ENCODE measurements around the gene TTLL11. TPM values are rescaled to one million over a fixed set of nuclear protein-coding genes. Genes with fewer than 3 reads are reported as not detected.

TTLL11 gene
- total RNA-seq, 1 experiment from 2014 or later: 1.5 TPM

- Mint-ChIP-seq H3K36me3 (ENCODE audit: insufficient read depth in 1 of 3, low read depth in 3 of 3) (no peaks in the 10 kb centered on the region), H3K27ac (no peak overlapping the region), H3K27me3 (ENCODE audit: low read depth) (peaks cover 50% of the 10 kb centered on the region), H3K4me3 (no peak overlapping the region), H3K9me3 (no peaks in the 10 kb centered on the region), H3K4me1 (peaks cover 11 to 18% of the 10 kb centered on the region in 2 experiments)
- DNase-seq: no peak
- Histone ChIP-seq H2BK5ac (ENCODE audit: insufficient read length, low read length) (no peak overlapping the region), H2AFZ (ENCODE audit: low read length) (no peak overlapping the region), H2BK120ac (ENCODE audit: low read depth, low read length, poor library complexity, severe bottlenecking) (no peak overlapping the region), H3K79me2 (ENCODE audit: insufficient read depth, low read length) (no peaks in the 10 kb centered on the region), H3K9ac (ENCODE audit: extremely low read depth, insufficient read length, low read length) (no peak overlapping the region), H4K5ac (ENCODE audit: insufficient read length, low read depth, low read length) (no peak overlapping the region), H4K91ac (ENCODE audit: insufficient read length, low read depth, low read length) (no peak overlapping the region), H3K79me1 (ENCODE audit: insufficient read depth, low read depth, low read length, poor library complexity, severe bottlenecking) (no peaks in the 10 kb centered on the region), H2BK20ac (ENCODE audit: low read depth, low read length, poor library complexity, severe bottlenecking) (no peak overlapping the region), H3T11ph (ENCODE audit: low read length) (no peak overlapping the region), H3K23ac (ENCODE audit: insufficient read length, low read depth, low read length) (no peak overlapping the region), H2AK5ac (ENCODE audit: insufficient read length, low read length) (no peak overlapping the region), H4K20me1 (ENCODE audit: control insufficient read depth, insufficient read depth, insufficient read length) (no peaks in the 10 kb centered on the region), H2BK12ac (ENCODE audit: insufficient read length, low read depth, low read length) (no peak overlapping the region), H3K18ac (ENCODE audit: insufficient read length, low read depth, low read length) (no peak overlapping the region), H3K27ac (ENCODE audit: insufficient read length, low read depth, low read length) (no peak overlapping the region), H3K4me2 (ENCODE audit: insufficient read depth, insufficient read length, low read length) (no peak overlapping the region), H3K27me3 (ENCODE audit: insufficient read depth, low read length) (no peaks in the 10 kb centered on the region), H4K8ac (replicated peaks; ENCODE audit: insufficient read length, low read depth, low read length) (no peak overlapping the region), H3K4me1 (ENCODE audit: insufficient read depth, low read length) (peaks cover 8% of the 10 kb centered on the region), H3K23me2 (ENCODE audit: insufficient read length, low read depth, low read length, poor library complexity, severe bottlenecking) (no peaks in the 10 kb centered on the region), H3K9me3 (ENCODE audit: control insufficient read depth, low read depth, low read length) (no peaks in the 10 kb centered on the region), H3K56ac (ENCODE audit: insufficient read length, low read depth, low read length) (no peak overlapping the region), H2BK15ac (ENCODE audit: low read depth, low read length) (no peak overlapping the region), H3K14ac (ENCODE audit: insufficient read depth, low read length) (no peak overlapping the region), H3K4ac (ENCODE audit: low read depth, low read length) (no peak overlapping the region)
- no CpG with 5 or more reads among the region's 7 CpGs for WGBS (ENCODE audit: extremely low coverage, insufficient read length, low lambda C conversion rate)
- no peak for TF ChIP-seq CTCF (conservative IDR thresholded peaks at IDR 0.05)
These were observed 95.3 kb downstream of the TTLL11 start for GRCh38 chr9:121997791-121998190.

Measured in H9 (cell line).